Right forelimb (tissue), 1 donor: ENCODE data around the gene PPME1.

Experiments
- DNase-seq: peaks from one replicate; pipeline ENCODE4 v3.0.0-alpha.2; 2018

PPME1 gene

GRCh38 chr11:74283580-74284180 lies 112.6 kb downstream of the PPME1 start:
- no peak for DNase-seq

- no peak for DNase-seq
Measured at GRCh38 chr11:74284466-74284865, 113.4 kb downstream of the PPME1 start.

- no peak for DNase-seq
Measured at GRCh38 chr11:74288161-74288560, 117.1 kb downstream of the PPME1 start.

- DNase-seq = no peak
Measured at GRCh38 chr11:74288911-74289310, 117.8 kb downstream of the PPME1 start.

GRCh38 chr11:74297484-74297883 lies 126.4 kb downstream of the PPME1 start:
- DNase-seq = no peak

- DNase-seq = no peak
Measured at GRCh38 chr11:74299015-74299414, 127.9 kb downstream of the PPME1 start.
